ENCODE data around the gene LMF1.

DNA sequence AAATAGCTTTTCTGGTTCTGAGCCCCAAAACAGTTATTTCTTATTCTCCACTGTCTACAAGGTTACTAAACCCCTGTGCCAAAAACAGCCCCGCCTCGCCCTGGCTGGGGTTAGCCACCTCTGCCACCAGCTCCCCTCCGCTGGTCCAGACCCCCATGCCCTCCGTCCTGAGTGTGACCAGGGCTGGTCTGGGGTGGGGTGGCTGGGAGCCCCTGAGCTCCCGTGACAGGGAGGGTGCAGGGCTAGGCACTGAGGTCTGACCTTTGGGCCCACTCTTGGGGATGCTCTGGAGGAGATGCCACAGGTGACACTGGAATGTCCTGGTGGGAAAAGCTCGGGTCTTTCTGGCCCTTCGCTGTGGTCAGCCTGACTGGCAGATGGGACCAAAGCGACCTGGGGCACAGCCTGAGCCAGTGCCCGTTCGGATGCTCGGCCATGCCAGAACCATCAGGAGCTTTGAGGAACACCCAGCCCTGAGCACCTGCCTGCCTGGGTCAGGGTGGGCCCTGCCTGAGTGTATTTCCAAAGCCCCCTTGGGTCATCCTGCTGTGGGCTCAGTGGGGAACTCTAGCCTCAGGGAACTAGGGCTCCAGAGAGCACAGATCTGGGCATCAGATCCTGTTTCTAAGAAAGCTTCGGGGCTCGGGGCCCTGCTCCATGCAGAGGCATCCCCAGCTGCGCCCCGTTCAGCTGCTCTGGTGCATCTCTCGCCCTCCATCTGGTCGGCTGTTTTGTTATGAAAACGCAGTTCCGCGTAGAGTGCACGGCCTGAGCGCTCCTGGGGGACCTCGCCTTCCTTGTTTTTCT lies 98.1 kb downstream of the LMF1 start:
- TF ChIP-seq, protein P1, sequence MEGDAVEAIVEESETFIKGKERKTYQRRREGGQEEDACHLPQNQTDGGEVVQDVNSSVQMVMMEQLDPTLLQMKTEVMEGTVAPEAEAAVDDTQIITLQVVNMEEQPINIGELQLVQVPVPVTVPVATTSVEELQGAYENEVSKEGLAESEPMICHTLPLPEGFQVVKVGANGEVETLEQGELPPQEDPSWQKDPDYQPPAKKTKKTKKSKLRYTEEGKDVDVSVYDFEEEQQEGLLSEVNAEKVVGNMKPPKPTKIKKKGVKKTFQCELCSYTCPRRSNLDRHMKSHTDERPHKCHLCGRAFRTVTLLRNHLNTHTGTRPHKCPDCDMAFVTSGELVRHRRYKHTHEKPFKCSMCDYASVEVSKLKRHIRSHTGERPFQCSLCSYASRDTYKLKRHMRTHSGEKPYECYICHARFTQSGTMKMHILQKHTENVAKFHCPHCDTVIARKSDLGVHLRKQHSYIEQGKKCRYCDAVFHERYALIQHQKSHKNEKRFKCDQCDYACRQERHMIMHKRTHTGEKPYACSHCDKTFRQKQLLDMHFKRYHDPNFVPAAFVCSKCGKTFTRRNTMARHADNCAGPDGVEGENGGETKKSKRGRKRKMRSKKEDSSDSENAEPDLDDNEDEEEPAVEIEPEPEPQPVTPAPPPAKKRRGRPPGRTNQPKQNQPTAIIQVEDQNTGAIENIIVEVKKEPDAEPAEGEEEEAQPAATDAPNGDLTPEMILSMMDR (IDR thresholded peaks at IDR 0.05) = no peak
- no peak for TF ChIP-seq EZH2 (IDR thresholded peaks at IDR 0.05; ENCODE audit: borderline replicate concordance, insufficient read depth, low read depth, low read length, poor library complexity, severe bottlenecking)

Data from B cell (primary cell).